HG02798 (cell line): ENCODE results near the gene ADRM1.

ENCODE experiments used
- ATAC-seq: cut with Tn5 transposase; IDR thresholded peaks from one replicate; pipeline ENCODE4 v1.9.1; 2021; ENCODE audit warnings: mild to moderate bottlenecking; ENCODE audit not compliant: unreplicated experiment, poor library complexity

The ADRM1 gene

DNA sequence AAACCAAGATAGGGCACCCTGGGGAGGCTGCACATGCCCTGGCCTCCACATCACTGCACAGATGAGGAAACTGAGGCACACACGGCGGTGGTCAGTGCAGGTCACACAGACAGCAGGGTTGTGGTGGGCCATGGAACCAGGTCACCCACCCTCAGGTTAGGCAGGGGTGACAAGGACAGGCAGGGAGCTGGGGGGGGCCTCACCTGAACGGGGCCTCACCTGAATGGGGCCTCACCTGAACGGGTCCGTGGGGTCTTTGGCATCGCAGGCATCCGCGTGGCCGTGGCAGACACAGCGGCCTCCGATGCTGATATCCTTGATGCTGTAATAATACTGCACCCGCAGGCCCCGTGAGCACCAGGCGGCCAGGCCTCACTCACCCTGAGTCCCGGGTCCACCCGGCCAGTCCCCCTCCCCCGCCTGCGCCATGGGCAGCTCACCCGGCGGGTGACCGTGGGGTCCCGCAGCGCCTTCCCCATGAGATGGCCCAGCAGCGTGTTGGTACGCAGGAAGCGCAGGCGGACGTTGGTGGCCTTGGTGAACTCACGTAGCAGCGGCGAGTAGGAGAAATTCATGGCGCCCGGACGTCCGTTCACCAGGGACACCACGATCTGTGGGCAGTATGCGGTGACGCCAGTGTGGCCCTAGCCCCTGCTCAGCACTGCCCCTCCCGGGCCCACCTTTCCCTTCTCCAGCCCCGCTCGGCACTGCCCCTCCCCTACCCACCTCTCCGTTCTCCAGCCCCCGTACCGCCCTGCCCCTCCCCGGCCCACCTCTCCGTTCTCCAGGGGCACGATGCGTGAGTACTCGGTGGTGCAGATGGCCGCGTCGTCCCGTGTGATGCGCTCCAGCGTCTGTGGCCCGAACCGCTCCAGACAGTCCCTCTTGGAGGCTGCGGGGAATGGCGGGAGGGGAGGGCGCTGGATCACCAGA is 48.9 kb downstream of the ADRM1 start:
- no peak for ATAC-seq

DNA sequence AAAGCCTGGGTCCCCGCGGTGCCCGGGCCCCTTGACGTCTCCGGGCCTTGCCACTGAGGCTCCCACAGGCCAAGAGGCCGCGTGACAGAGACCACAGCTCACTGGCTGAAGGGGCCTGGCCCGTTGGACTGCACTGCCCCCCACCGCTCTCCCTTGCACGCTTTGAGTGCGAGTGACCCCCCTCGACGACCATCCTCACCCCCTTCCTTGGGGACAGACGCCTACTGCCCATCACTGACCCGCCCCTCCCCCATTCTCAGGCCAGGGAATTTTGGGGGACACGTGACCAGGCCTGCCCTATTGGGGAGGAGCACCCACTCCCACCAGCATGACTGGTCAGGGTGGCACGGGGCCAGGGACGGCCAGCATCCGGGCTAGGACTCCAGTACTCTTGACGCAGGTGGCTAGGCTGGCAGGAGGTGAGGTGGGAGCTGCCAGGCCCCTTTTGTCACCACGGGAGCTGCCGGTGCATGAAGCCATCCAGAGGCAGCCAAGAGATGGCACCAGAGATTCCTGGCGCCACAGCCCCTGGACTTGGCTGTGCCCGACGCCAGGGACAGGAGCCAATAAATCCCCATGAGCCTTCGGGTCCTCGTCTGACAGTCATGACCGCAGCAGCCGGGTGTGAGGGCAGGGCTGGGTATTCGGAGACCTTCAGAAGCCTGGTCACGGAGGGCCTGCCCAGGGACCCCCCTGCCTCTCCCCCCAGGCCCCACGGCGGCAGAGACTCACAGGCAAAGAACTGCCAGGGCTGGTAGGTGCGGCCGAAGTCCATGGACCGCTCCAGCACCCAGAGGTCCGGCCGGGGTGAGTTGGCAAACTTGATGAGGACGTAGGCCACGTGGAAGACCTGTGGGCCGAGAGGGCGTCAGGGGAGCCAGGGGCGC is 49.8 kb downstream of the ADRM1 start:
- no peak for ATAC-seq

DNA sequence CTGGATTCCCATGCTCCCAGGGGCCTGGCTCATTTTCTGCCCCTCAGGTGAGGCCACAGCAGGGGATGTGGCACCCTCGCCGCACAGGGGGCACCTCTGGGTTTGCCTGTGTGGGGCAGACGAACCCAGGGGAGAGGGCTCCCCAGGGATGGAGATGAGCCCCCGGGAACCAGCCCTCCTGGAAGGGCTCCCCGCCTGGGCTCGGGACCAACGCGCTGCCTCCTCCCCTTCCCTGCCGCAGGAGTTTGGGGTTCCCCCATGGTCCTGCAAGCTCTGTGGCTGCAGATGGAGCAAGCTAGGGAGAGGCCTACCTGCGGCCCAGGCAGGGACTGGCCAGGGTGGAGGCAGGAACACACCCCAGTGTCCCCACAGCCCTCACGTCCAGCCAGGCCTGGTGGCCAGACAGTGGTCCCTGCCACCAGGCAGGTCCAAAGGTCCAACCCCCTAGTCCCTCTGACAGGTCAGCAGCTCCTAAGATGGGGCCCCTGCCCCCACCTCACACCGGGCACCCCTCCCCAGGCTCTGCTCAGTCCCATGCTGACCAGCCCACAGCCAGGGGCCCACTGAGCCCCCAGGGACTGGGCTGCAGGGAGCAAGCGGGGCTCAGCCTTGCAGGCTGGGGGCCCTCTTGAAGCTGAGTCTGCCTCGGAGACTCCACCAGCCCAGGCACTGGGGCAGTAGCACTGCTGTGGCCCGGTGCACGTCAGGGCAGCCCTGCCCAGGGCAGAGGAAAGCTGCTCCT is 50.7 kb downstream of the ADRM1 start:
- ATAC-seq, result no peak

DNA sequence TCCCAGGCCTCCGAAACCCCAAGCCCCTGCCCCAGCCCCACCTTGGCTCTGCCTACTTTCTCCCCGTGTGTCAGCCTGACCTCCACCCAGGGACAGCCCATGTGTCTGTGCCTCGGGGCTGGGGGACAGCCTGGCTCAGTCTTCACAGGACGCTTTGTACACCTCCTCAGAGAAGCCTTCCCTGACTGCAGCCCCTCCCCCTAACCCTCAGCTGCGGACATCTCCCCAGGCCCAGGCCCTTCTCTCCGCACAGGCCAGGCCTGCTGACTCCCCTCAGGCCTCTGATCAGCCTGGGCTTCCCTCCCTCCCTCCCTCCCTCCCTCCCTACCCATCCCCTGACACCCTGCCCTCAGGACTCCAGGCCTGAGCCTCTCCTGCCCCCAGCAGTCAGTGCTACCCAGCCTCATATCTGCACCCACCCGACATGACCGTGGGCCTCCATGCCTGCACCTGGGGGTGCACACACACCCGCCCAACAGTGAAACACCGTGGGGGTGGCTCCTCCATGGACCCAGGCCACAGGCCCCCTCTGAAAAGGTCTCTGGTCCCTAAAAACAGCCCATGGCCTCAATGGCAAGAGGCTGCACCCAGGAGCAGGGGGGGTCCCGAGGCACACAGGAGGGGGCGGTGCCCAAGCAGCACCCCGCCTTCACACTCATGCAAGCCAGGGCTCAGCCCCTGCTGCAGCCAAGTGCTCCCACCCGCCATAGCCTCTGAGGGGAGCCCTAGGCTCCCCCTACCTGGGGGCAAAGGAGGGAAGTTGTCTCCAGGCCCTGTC is 51.4 kb downstream of the ADRM1 start:
- no peak for ATAC-seq

DNA sequence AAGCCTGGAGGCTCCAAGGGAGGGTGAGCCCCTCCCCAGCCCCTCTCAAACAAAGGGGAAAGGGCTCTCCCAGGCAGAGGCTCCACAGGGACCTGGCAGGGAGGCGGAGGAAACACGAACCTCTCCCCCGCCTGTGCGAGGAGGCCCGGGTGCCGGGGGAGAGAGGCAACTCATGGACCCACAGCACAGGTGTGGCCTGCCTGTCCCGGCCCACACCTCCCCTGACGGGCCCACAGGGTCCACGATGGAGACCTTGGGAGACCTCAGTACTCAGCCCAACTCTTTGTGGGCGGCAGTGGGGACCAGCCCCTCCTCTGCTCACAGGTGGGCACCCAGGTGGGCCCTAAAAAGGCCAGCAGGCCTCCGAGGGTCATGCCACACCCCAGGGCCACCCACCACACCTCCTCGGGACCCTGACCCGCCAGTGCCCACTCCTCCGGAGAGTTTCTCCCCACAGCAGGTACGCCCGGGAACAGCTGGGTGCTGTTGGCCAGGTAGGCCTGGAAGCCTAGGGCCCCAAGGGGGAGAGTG is 52.1 kb downstream of the ADRM1 start:
- ATAC-seq, result no peak

DNA sequence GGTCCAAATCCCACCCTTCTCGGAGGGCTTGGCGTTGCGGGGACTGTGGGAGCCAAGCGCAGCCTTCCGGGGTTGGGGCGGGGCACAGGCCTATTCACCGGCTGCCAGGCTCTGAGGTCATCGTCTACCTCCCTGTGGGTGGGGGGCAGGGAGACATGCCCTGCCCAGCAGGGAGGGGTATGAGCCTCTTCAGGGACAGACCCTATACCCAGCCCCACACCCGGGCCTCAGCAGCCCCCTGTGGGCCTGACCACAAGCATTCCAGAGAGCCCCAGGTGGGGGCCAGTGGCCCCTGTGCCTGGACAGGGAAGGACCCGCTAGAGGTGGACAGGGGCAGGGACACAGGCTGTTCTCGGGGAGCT is 52.7 kb downstream of the ADRM1 start:
- no peak for ATAC-seq

DNA sequence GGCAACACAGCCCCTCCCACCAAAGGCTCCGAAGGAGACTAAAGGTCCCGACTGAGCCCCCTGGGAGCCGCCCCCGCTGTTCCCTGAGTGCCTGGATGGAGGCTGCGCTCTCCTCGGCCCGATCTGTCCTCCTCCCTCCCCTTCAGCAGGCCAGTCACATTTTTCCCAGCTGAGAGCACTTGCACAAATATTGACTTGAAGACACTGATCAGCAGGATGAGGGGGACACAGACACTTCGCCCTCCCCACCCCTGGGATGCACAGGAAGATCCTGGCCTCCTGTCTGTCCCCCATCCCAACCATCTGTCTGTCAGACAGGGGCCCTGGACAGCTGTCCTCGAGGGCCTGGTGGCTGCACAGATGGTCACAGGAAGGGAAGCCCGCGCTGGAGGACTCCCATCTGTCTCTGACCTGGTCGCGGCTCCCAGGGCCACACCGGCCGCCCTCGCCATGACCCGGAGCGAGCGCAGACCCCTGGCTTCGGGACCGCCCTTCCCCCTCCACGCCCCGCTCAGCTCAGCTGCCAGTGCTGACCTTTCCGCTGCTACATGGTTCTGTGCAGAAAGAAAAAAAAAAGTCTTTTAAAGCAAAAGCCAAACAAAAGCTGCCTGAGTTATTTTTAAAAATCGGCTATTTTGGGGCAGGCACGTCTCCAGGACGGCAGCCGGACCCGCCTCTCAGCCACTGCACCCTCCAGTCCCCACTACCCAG is 53.2 kb downstream of the ADRM1 start:
- no peak for ATAC-seq

DNA sequence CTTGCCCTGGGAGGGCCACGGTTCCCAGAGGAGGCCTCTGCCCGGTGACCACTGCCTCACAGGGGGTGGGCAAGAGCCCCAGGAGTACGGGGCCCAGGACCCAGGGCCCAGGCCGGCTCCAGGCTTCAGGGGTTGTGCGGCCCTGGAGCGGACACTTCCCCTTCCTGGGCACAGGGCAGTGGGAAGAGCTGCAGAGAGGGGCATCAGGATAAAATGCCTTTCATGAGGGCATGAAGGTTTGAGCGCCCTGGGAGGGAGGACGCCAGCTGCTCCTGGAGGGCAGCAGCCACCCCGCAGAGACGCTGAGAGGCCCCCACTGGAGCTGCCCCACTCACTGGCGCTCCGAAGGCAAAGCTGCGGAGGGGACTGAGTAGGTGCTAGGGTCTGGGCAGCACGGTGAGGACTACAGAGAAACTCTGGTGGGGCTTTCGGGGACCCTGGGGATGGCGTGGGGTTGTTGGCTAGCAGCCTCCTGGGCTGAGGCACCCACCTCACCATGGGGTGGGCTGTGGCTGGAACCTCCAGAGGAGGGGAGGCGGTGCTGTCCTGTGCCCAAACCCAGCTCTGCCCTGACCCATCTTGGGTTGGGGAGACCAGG is 53.9 kb downstream of the ADRM1 start:
- ATAC-seq, result no peak

DNA sequence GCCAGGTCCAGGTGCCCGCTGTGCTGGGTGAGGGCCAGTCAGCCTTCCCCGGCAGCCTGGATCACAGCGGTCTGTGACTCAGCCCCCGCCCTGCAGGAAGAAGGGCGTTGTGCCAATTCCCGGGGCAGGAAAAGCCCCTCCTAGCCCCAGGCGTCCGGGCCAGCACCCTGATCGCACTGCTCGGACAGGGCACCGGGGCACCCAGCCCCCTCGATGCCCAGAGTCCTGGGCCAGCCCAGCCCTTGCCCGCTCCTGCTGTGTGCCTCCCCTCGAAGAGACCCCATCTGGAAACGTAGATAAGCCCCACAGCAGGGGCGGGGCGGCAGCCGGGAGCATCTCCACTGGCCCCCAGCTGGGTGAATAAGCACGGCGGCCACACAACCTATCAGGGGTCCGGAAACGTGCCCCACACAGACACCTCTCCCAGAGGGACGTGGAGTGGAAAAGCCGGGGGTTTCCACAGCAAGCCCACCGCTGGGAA is 54.4 kb downstream of the ADRM1 start:
- no peak for ATAC-seq

DNA sequence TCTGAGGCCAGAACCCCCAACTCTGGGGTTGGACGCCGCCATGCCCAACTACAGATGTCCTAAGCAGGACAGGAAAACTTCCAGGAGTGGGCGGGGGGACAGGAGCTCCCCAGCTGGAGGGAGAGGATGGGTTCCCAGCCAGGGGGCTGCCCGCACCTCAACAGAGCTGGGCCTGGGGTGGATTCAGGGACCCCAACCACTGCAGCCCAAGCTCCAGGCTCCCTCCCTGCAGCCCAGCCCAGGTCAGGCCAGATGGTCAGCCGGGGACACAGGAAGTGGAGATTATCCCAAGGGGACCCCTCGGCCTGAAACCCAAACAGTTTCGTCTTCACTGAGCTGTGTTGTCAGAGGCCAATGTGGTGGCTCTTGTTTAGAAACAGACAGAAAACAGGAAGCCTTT is 54.9 kb downstream of the ADRM1 start:
- ATAC-seq, result no peak
